GM23338 (cell line): Measurements from ENCODE around the gene FAM131A. TPM values are rescaled to one million over a fixed set of nuclear protein-coding genes. Genes with fewer than 3 reads are reported as not detected.
A peak's percentile ranks its signal among the peaks of the same experiment; 100 is the strongest.

Source experiments
- ATAC-seq: fragments of 200-7000 bp; cut with Tn5 transposase; 3 replicates; pipeline ENCODE4 v1.9.1; 2020
- DNase-seq: peaks from one replicate; pipeline ENCODE4 v3.0.0-alpha.2; 2015; ENCODE audit warnings: low spot score
- H2AFZ ChIP-seq: fragments of 200-600 bp; sonication (generic); 2 replicates; pipeline ENCODE4 v1.8.0; 2016; ENCODE audit warnings: antibody characterized with exemption, mild to moderate bottlenecking, moderate library complexity
- H3F3A ChIP-seq: fragments of 200-600 bp; sonication (generic); replicated peaks from 2 replicates; pipeline ENCODE4 v1.8.0; 2017; ENCODE audit warnings: antibody characterized with exemption, mixed run types, low read depth
- H3K27ac ChIP-seq: fragments of 200-600 bp; sonication (generic); 2 replicates; pipeline ENCODE4 v1.6.1; 2016; ENCODE audit warnings: low read depth
- H3K27me3 ChIP-seq: fragments of 200-600 bp; sonication (generic); 2 replicates; pipeline ENCODE4 v1.8.0; 2016; ENCODE audit warnings: mild to moderate bottlenecking, mixed run types, moderate library complexity; ENCODE audit not compliant: insufficient read depth
- H3K36me3 ChIP-seq: fragments of 200-600 bp; sonication (generic); 2 replicates; pipeline ENCODE4 v1.8.0; 2016; ENCODE audit warnings: mild to moderate bottlenecking; ENCODE audit not compliant: insufficient read depth
- H3K4me1 ChIP-seq: fragments of 200-600 bp; sonication (generic); 2 replicates; pipeline ENCODE4 v1.8.0; 2016; ENCODE audit warnings: mild to moderate bottlenecking, moderate library complexity; ENCODE audit not compliant: insufficient read depth
- H3K4me2 ChIP-seq: fragments of 200-600 bp; sonication (generic); 2 replicates; pipeline ENCODE4 v1.7.1; 2017; ENCODE audit warnings: mixed run types
- H3K4me3 ChIP-seq: fragments of 200-600 bp; sonication (generic); 2 replicates; pipeline ENCODE4 v1.6.1; 2016; ENCODE audit warnings: mixed run types
- H3K79me2 ChIP-seq: fragments of 200-600 bp; sonication (generic); replicated peaks from 2 replicates; pipeline ENCODE4 v1.8.0; 2017; ENCODE audit warnings: mild to moderate bottlenecking; ENCODE audit not compliant: insufficient read depth
- H3K9me2 ChIP-seq: fragments of 200-600 bp; sonication (generic); 2 replicates; pipeline ENCODE4 v1.8.0; 2017; ENCODE audit not compliant: insufficient read depth
- H4K20me1 ChIP-seq: fragments of 200-600 bp; sonication (generic); replicated peaks from 2 replicates; pipeline ENCODE4 v1.8.0; 2017; ENCODE audit warnings: mild to moderate bottlenecking; ENCODE audit not compliant: insufficient read depth
- H3K27ac Mint-ChIP-seq: 2 replicates; pipeline ENCODE4 v1.8.0; 2020; ENCODE audit warnings: inconsistent platforms, mild to moderate bottlenecking, moderate library complexity, mixed read lengths
- H3K27me3 Mint-ChIP-seq: 3 replicates; pipeline ENCODE4 v1.8.0; 2022; ENCODE audit warnings: low read depth, mild to moderate bottlenecking, moderate library complexity, mixed read lengths, inconsistent platforms; ENCODE audit not compliant: insufficient read depth, poor library complexity
- H3K36me3 Mint-ChIP-seq: 3 replicates; pipeline ENCODE4 v1.8.0; 2021; ENCODE audit warnings: low read depth, mild to moderate bottlenecking, inconsistent platforms, moderate library complexity, mixed read lengths
- H3K4me1 Mint-ChIP-seq: 3 replicates; pipeline ENCODE4 v1.8.0; 2020; ENCODE audit warnings: mild to moderate bottlenecking, inconsistent platforms, mixed read lengths
- H3K4me3 Mint-ChIP-seq: 3 replicates; pipeline ENCODE4 v1.8.0; 2021; ENCODE audit warnings: moderate library complexity, mild to moderate bottlenecking, inconsistent platforms, mixed read lengths
- H3K9me3 Mint-ChIP-seq: 3 replicates; pipeline ENCODE4 v1.8.0; 2020; ENCODE audit warnings: moderate library complexity, mild to moderate bottlenecking, inconsistent platforms, mixed read lengths
- EZH2 ChIP-seq: fragments of 200-600 bp; sonication (generic); IDR thresholded peaks from one replicate; pipeline ENCODE4 v1.8.0; 2017; ENCODE audit warnings: antibody characterized with exemption, mild to moderate bottlenecking, low read depth; ENCODE audit not compliant: unreplicated experiment
- EZH2phosphoT487 ChIP-seq: fragments of 200-600 bp; sonication (generic); IDR thresholded peaks from one replicate; pipeline ENCODE4 v1.8.1; 2018; ENCODE audit warnings: antibody characterized with exemption; ENCODE audit not compliant: unreplicated experiment
- POLR2AphosphoS5 ChIP-seq: IDR thresholded peaks from 2 replicates; pipeline ENCODE4 v1.6.1; 2016; ENCODE audit warnings: antibody characterized with exemption, low read depth
- ZNF114 ChIP-seq: fragments of 250-450 bp; sonication (Bioruptor Pico); IDR thresholded peaks from 2 replicates; pipeline ENCODE4 v1.5.0; 2020; ENCODE audit warnings: mild to moderate bottlenecking, moderate library complexity
- ZNF331 ChIP-seq: fragments of 250-450 bp; sonication (Bioruptor Pico); IDR thresholded peaks from 2 replicates; pipeline ENCODE4 v1.5.0; 2020; ENCODE audit warnings: low read depth, mild to moderate bottlenecking, moderate library complexity
- polyA plus RNA-seq: library from polyadenylated mRNA; unstranded; fragments of >200 nt; fragmentation: Nextera tagmentation; extraction: Ambion mirVana; gene quantifications from 2 replicates; pipeline ENCODE4 v1.2.1, GENCODE V29; 2016
- small RNA-seq: library from RNA; depleted of rRNA; stranded (forward); fragments of <200 nt; gene quantifications from one replicate; pipeline ENCODE3, GENCODE V24; 2014; ENCODE audit warnings: low replicate concordance
- total RNA-seq: library from RNA; depleted of rRNA; stranded (reverse); fragments of >200 nt; shearing (Covaris generic); gene quantifications from 2 replicates; pipeline ENCODE4 v1.2.3, GENCODE V29; 2014; rRNA removed

The FAM131A gene
- total and polyA plus RNA-seq, 2 experiments from 2014 or later: 6.7 to 31.8 TPM

DNA sequence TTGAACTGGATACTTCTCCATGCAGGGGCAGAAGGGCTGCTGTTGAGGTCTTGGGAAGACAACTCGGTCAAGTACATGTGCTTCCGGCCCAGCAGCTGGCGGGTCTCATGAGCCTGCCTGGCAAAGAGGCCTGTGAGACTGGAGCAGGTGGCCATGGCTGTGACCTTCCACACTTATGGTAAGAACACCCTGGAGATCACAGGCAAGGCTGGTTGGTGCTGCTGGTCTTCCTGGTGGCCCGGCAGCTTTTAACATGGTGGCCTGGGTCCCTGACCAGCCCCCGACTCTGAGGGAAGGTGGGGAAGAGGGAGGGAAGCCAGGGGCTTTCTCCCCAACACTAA is 57.9 kb downstream of the FAM131A start:
- Mint-ChIP-seq H3K4me1 (peaks cover 7% of the 10 kb centered on the region; the same call in 1 of the 3 replicates), H3K27ac (no peak overlapping the region), H3K36me3 (no peaks in the 10 kb centered on the region), H3K9me3 (no peaks in the 10 kb centered on the region), H3K4me3 (no peak overlapping the region), H3K27me3 (peaks cover 15% of the 10 kb centered on the region)
- ATAC-seq (no peak), DNase-seq (no peak)
- no peak for TF ChIP-seq POLR2AphosphoS5
- no peak for TF ChIP-seq ZNF114 (CRISPR knock-in tag)
- TF ChIP-seq EZH2: no peak
- no peak for TF ChIP-seq EZH2phosphoT487
- TF ChIP-seq ZNF331 (CRISPR knock-in tag): no peak
- H3F3A ChIP-seq: no peaks in the 10 kb centered on the region
- H3K79me2 ChIP-seq: no peaks in the 10 kb centered on the region
- H3K27me3 ChIP-seq: no peaks in the 10 kb centered on the region
- no peaks in the 10 kb centered on the region for H3K9me2 ChIP-seq
- no peak overlapping the region for H3K27ac ChIP-seq
- H3K36me3 ChIP-seq: no peaks in the 10 kb centered on the region
- 0 out of 2 replicates have a peak overlapping the region, but pooled peaks have one; percentile 47 for H2AFZ ChIP-seq
- no peak overlapping the region for H3K4me3 ChIP-seq
- H3K4me2 ChIP-seq: no peak overlapping the region
- H3K4me1 ChIP-seq: no peaks in the 10 kb centered on the region; the same call in 1 of the 2 replicates
- H4K20me1 ChIP-seq: no peaks in the 10 kb centered on the region

Small RNAs within 50 kb of the gene (small RNA-seq; reads per million reads assigned to genes)
- gene SNORD66: 66.5 reads per million, percentile 99 among the genes with 10 or more reads in this experiment

Other genes with a start within 250 kb of the FAM131A start
- not detected in 2 replicates for gene HTR3E, start 240.5 kb upstream of the FAM131A start, total RNA-seq
- gene HTR3E, start 240.5 kb upstream of the FAM131A start, polyA plus RNA-seq: not detected in 2 replicates
- gene EIF2B5, start 202.2 kb upstream of the FAM131A start, total RNA-seq: 36.6 and 43.3 TPM in 2 replicates
- gene EIF2B5, start 202.2 kb upstream of the FAM131A start, polyA plus RNA-seq: 26.4 and 27.8 TPM in 2 replicates
- 50.2 and 55.5 TPM in 2 replicates for gene DVL3, start 182.2 kb upstream of the FAM131A start, total RNA-seq
- 25.6 and 33.5 TPM in 2 replicates for gene DVL3, start 182.2 kb upstream of the FAM131A start, polyA plus RNA-seq
- gene AP2M1, start 162.7 kb upstream of the FAM131A start, total RNA-seq: 269 and 305 TPM in 2 replicates
- gene AP2M1, start 162.7 kb upstream of the FAM131A start, polyA plus RNA-seq: 190 and 215 TPM in 2 replicates
- gene ABCF3, start 151.4 kb upstream of the FAM131A start, total RNA-seq: 48.9 and 60.4 TPM in 2 replicates
- 32.7 and 33.4 TPM in 2 replicates for gene ABCF3, start 151.4 kb upstream of the FAM131A start, polyA plus RNA-seq
- gene VWA5B2, start 108.0 kb upstream of the FAM131A start, total RNA-seq: 0.66 TPM in 1 of 2 replicates, not detected in the other
- not detected in 2 replicates for gene VWA5B2, start 108.0 kb upstream of the FAM131A start, polyA plus RNA-seq
- 107 and 109 TPM in 2 replicates for gene ALG3, start 88.6 kb upstream of the FAM131A start, total RNA-seq
- gene ALG3, start 88.6 kb upstream of the FAM131A start, polyA plus RNA-seq: 76.9 and 87.9 TPM in 2 replicates
- gene EEF1AKMT4, start 87.9 kb upstream of the FAM131A start, total RNA-seq: 9.8 and 14.3 TPM in 2 replicates
- gene EEF1AKMT4, start 87.9 kb upstream of the FAM131A start, polyA plus RNA-seq: 11.2 and 12.9 TPM in 2 replicates
- gene CAMK2N2, start 76.0 kb upstream of the FAM131A start, total RNA-seq: 1.3 and 1.5 TPM in 2 replicates
- 0.32 and 0.63 TPM in 2 replicates for gene CAMK2N2, start 76.0 kb upstream of the FAM131A start, polyA plus RNA-seq
- gene ECE2, start 61.6 kb upstream of the FAM131A start, total RNA-seq: 0.24 TPM in 1 of 2 replicates, not detected in the other
- gene ECE2, start 61.6 kb upstream of the FAM131A start, polyA plus RNA-seq: 0.48 TPM in 1 of 2 replicates, not detected in the other
- gene PSMD2, start 38.4 kb upstream of the FAM131A start, total RNA-seq: 328 and 507 TPM in 2 replicates
- 101 and 117 TPM in 2 replicates for gene PSMD2, start 38.4 kb upstream of the FAM131A start, polyA plus RNA-seq
- gene EIF4G1, start 23.0 kb upstream of the FAM131A start, total RNA-seq: 552 and 565 TPM in 2 replicates
- 227 and 239 TPM in 2 replicates for gene EIF4G1, start 23.0 kb upstream of the FAM131A start, polyA plus RNA-seq
- gene CLCN2, start 24.0 kb downstream of the FAM131A start, total RNA-seq: 9.2 and 10.7 TPM in 2 replicates
- 5.4 and 7.0 TPM in 2 replicates for gene CLCN2, start 24.0 kb downstream of the FAM131A start, polyA plus RNA-seq
- 182 and 199 TPM in 2 replicates for gene POLR2H, start 24.1 kb downstream of the FAM131A start, total RNA-seq
- 190 and 205 TPM in 2 replicates for gene POLR2H, start 24.1 kb downstream of the FAM131A start, polyA plus RNA-seq
- 0.14 and 0.97 TPM in 2 replicates for gene THPO, start 40.6 kb downstream of the FAM131A start, total RNA-seq
- gene THPO, start 40.6 kb downstream of the FAM131A start, polyA plus RNA-seq: 0.47 and 1.9 TPM in 2 replicates
- 0.66 and 1.1 TPM in 2 replicates for gene CHRD, start 42.5 kb downstream of the FAM131A start, total RNA-seq
- gene CHRD, start 42.5 kb downstream of the FAM131A start, polyA plus RNA-seq: 0.23 and 0.34 TPM in 2 replicates
- 1.0 and 2.0 TPM in 2 replicates for gene EPHB3, start 224.2 kb downstream of the FAM131A start, total RNA-seq
- 0.54 and 0.57 TPM in 2 replicates for gene EPHB3, start 224.2 kb downstream of the FAM131A start, polyA plus RNA-seq